Esophagus squamous epithelium (tissue), 5 donors: Measurements from ENCODE around the gene TMEM19. TPM values are rescaled to one million over a fixed set of nuclear protein-coding genes. Genes with fewer than 3 reads are reported as not detected.

Experiments used
- DNase-seq: peaks from one replicate; lab custom pipeline; 2025; lab: John Stamatoyannopoulos, UW
- H3K27ac ChIP-seq, 4 donors: fragments of 200-600 bp; sonication (generic); one replicate each; pipeline ENCODE4 v1.5.1; 2016 to 2019; ENCODE audit warnings: mild to moderate bottlenecking in 1 of 4
- H3K27me3 ChIP-seq, 4 donors: fragments of 200-600 bp; sonication (generic); 1 replicate in 3 of 4; 2 replicates in 1 of 4; pipeline versions ENCODE4 v1.5.1 to v1.6.0; 2017 to 2021; ENCODE audit warnings: antibody characterized with exemption in 1 of 4
- H3K36me3 ChIP-seq, 3 donors: fragments of 200-600 bp; sonication (generic); one replicate each; pipeline ENCODE4 v1.5.1; 2016 to 2019
- H3K4me1 ChIP-seq, 3 donors: fragments of 200-600 bp; sonication (generic); one replicate each; pipeline ENCODE4 v1.5.1; 2017 to 2019
- H3K4me3 ChIP-seq, 4 donors: fragments of 200-600 bp; sonication (generic); 1 replicate in 3 of 4; 2 replicates in 1 of 4; pipeline ENCODE4 v1.5.1; 2016 to 2019; ENCODE audit warnings: mild to moderate bottlenecking in 2 of 4, moderate library complexity in 1 of 4
- H3K9me3 ChIP-seq, 3 donors: fragments of 200-600 bp; sonication (generic); one replicate each; pipeline ENCODE4 v1.5.1; 2016 to 2019
- CTCF ChIP-seq, 6 experiments: fragments of 450-650 bp in 4 of 6; fragments of 200-600 bp in 2 of 6; sonication (generic) in 2 of 6; IDR thresholded peaks; one replicate each; pipeline ENCODE4 v1.5.1; 2016 to 2019; ENCODE audit warnings: antibody characterized with exemption in 6 of 6, mild to moderate bottlenecking in 4 of 6, moderate library complexity in 4 of 6
- POLR2A ChIP-seq, 4 donors: fragments of 450-650 bp; IDR thresholded peaks; one replicate each; pipeline ENCODE4 v1.6.1; 2017; ENCODE audit warnings: antibody characterized with exemption in 4 of 4, mild to moderate bottlenecking in 4 of 4, moderate library complexity in 3 of 4
- WGBS, 2 donors: methylation state at CpG; one replicate each; pipeline ENCODE4 v1.1.5; 2018; 5-methylcytosine and 5-hydroxymethylcytosine counted together
- intact Hi-C: fragments of 100-400 bp; cut with DNase I; formaldehyde crosslinking; loops from one replicate; pipeline ENCODE4 v1.15.0; 2022
- total RNA-seq, 4 donors: library from RNA; depleted of rRNA; stranded (reverse); fragments of >200 nt; gene quantifications; one replicate each; pipeline ENCODE4 v1.1.0, GENCODE V29; 2016
- donor health status: DM: yes; HTN: yes; CAD: no.

Gene TMEM19
- total RNA-seq, 4 donors from 2014 or later: 48.2 to 94.5 (median 68.4) TPM

GRCh38 chr12:71663561-71664410 is 22.1 kb upstream of the TMEM19 start, which contains the start of the genes THAP2 and ZFC3H1:
THAP2 (plus strand) TSS chr12:71664301; CDS start chr12:71664510, 209 bp downstream.
ZFC3H1 (minus strand) TSS chr12:71663848; CDS start chr12:71663610, 238 bp downstream.
- Histone ChIP-seq H3K4me3 (peak within 1 kb of the TSS; percentile 68 to 94 (median 82)), H3K4me1 (peaks cover 0 to 47% (median 22%) of the 10 kb centered on the region in 3 donors), H3K9me3 (no peaks in the 10 kb centered on the region), H3K27ac (peak within 1 kb of the TSS; percentile 94 to 98 (median 97)), H3K27me3 (no peaks in the 10 kb centered on the region), H3K36me3 (peaks cover 0 to 18% (median 0%) of the 10 kb centered on the region in 3 donors)
- TF ChIP-seq CTCF (IDR thresholded peaks at IDR 0.05) (peak in 2 of 6 experiments; percentile 17 to 19), POLR2A (IDR thresholded peaks at IDR 0.05) (peak in 3 of 4 donors; percentile 93 to 97 (median 97))
- WGBS, 2 donors: 0 to 1% methylated on average over 35 to 51 of the region's 57 CpGs
- DNase-seq: peak; percentile 85
- intact Hi-C loops: loop anchor here (10.0 kb wide), 1 partner anchor 91 kb away; the partner anchor contains the start of gene RAB21

- TF ChIP-seq POLR2A (IDR thresholded peaks at IDR 0.05) (no peak), CTCF (IDR thresholded peaks at IDR 0.05) (no peak)
- WGBS, 2 donors: 0 to 2% methylated on average over 12 to 20 of the region's 20 CpGs
- Histone ChIP-seq H3K27me3 (no peaks in the 10 kb centered on the region), H3K4me3 (peak overlapping the region; percentile 68 to 94 (median 82)), H3K36me3 (peaks cover 0 to 11% (median 0%) of the 10 kb centered on the region in 3 donors), H3K9me3 (no peaks in the 10 kb centered on the region), H3K4me1 (peaks cover 0 to 45% (median 22%) of the 10 kb centered on the region in 3 donors), H3K27ac (peak overlapping the region; percentile 94 to 98 (median 97))
- intact Hi-C loops: loop anchor here (10.0 kb wide), 1 partner anchor 90 kb away; the partner anchor contains the start of gene RAB21
- DNase-seq: peak; percentile 34
These were observed 21.3 kb upstream of the TMEM19 start for GRCh38 chr12:71664411-71665089.

- Histone ChIP-seq H3K4me3 (peak overlapping the region; percentile 68 to 94 (median 82)), H3K27ac (peak overlapping the region in 3 of 4 donors; percentile 94 to 98 (median 97)), H3K4me1 (peaks cover 0 to 39% (median 22%) of the 10 kb centered on the region in 3 donors), H3K36me3 (peaks cover 0 to 5% (median 0%) of the 10 kb centered on the region in 3 donors), H3K9me3 (no peaks in the 10 kb centered on the region), H3K27me3 (no peaks in the 10 kb centered on the region)
- TF ChIP-seq POLR2A (IDR thresholded peaks at IDR 0.05) (no peak), CTCF (IDR thresholded peaks at IDR 0.05) (no peak)
- WGBS, 2 donors: 11 to 14% methylated on average over 4 of the region's 4 CpGs
- DNase-seq: no peak
- intact Hi-C loops: loop anchor here (10.0 kb wide), 1 partner anchor 90 kb away; the partner anchor contains the start of gene RAB21
These were observed 20.8 kb upstream of the TMEM19 start for GRCh38 chr12:71665090-71665463.

- no peak overlapping the region for H3K4me3 ChIP-seq
- H3K27me3 ChIP-seq: no peaks in the 10 kb centered on the region
- DNase-seq: no peak
- H3K36me3 ChIP-seq: no peaks in the 10 kb centered on the region
- intact Hi-C loops: loop anchor here (10.0 kb wide), 1 partner anchor 89 kb away; the partner anchor contains the start of gene RAB21
- WGBS, 2 donors: 91% methylated on average over 4 to 5 of the region's 5 CpGs
- no peak overlapping the region for H3K27ac ChIP-seq
- TF ChIP-seq POLR2A (IDR thresholded peaks at IDR 0.05) (no peak), CTCF (IDR thresholded peaks at IDR 0.05) (no peak)
- no peaks in the 10 kb centered on the region for H3K9me3 ChIP-seq
- H3K4me1 ChIP-seq: peaks cover 0 to 28% (median 13%) of the 10 kb centered on the region in 3 donors
These were observed 19.6 kb upstream of the TMEM19 start for GRCh38 chr12:71666259-71666658.
